ENCODE data around the gene SAMD14.

- TF ChIP-seq CTCF (conservative IDR thresholded peaks at IDR 0.05; ENCODE audit: low read length) (no peak), EZH2phosphoT487 (IDR thresholded peaks at IDR 0.05; ENCODE audit: borderline replicate concordance, low read depth, low read length) (no peak)
These were observed 38.1 kb downstream of the SAMD14 start for GRCh38 chr17:50091918-50092285.

All from OCI-LY7 (cell line).